NCI-H1092 (cell line): ENCODE data around the gene PPM1L.
"Not testable (repeated sequence)": the region's sequence is repeated elsewhere in the genome, so short reads cannot be mapped to it uniquely, and the experiment has no call there.

ENCODE experiments used
- DNase-seq: peaks from one replicate; lab custom pipeline; 2025; lab: John Stamatoyannopoulos, UW

The PPM1L gene

DNA sequence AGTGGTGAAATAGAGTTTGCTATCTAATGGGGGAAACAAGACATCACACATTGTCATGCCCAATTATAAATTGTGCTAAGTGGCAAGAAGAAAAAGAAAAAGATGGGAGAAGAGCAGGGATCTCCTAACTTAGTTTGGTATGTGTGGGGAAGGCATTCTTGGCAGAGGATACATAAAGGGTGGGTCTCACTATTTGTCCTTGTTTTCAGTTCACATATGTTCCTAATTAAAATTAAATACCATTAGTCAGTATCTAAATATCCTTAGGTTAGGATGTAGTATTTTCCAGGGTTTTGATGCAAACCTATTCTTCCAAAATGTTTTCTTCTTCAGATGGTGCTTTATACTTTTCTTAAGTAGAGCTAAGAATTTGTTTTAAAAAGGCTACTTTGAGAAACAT, 175.4 kb downstream of the PPM1L start:
- no peak for DNase-seq

DNA sequence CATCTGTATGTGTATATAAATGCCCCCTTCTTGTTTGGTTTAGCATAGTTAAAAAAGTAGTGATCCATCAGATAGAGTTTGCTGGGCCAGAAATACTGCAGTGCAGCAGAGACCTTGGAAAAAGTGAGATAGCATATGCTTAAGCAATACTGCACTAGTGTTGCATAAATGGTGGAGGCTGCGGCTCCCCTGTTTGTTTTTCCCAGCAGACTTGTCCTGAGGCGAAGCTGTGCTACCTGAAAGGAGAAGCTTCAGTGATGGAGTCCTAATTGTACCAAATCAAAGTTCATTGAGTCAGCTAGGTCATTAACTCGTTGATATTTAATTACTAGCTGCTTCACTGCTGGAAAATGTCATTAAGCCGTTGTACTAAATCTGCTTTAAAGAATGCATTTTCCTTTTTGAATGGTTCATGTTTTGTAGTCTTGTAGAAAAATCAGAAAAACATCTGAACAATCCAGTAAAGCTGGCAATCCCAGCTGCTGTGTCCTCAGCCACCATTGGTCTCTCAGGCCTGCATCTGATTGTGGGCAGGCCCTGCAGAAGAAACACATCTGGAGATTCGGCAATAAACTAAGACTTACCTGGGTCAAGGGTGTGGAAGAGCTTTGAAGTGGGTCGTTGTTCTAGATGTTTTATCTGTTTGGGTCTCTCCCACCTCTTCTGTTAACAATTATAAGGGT, 179.5 kb downstream of the PPM1L start:
- DNase-seq, result no peak

DNA sequence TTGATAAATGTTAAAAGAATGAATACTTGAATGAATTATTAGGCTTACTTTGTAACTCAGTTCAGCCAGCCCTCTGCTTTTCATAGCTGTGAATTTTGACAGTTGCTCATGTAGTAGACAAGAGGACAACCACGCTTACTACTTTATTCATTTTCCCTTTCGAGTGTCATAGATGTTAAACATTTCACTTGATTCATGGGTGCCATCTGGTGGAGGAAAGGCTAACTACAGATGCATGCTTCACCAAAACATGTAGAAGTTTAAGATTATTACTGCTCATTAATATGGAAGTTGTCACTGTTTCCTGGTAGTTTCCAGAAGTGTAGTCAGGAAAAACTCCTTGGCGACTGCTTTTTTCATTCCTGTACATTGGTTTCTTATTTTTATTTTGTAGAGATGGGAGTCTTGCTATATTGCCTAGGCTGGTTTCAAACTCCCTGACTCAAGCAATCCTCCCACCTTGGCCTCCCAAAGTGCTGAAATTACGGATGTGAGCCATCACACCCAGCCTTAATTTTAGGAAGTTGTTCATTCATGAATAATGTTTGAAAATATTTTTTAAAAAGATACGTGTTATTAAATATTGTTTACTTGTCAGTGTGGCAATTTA, 186.0 kb downstream of the PPM1L start:
- no peak for DNase-seq

DNA sequence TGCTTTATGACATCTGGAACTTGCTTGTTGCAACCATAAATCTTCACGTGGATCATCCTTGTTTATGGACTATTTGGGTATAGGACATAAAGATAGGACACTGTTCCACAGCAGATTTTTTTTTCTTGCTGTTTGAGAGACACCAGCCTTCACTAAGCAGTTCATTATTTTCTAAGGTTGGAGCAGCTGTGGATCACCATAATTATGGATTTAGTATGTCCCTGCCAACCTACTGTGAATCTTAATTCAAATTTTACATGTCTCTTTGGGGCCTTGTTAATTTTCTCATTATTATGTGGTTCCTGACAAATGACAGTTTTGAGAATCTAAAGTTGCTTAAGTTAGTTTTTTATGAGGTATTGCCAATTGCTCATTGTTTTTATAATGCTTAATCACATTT, 188.0 kb downstream of the PPM1L start:
- DNase-seq, result no peak

DNA sequence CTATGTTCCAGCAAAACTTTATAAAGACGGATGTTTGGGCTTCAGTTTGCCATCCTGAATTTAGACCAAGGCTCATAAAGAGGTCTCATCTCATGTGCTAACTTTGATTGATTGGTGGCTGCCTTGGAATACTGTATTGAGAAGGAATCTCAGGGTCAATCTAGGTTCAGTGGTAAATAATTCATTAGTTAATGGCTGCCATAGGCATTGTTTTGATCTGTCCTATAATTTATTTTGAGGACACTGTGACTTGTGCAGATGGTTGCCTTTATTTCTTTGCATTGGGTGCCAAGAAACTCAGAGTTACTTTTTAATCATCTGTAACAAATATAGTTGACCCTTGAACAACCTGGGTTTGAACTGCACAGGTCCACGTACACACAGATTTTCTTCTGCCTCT, 189.3 kb downstream of the PPM1L start:
- DNase-seq, result no peak

DNA sequence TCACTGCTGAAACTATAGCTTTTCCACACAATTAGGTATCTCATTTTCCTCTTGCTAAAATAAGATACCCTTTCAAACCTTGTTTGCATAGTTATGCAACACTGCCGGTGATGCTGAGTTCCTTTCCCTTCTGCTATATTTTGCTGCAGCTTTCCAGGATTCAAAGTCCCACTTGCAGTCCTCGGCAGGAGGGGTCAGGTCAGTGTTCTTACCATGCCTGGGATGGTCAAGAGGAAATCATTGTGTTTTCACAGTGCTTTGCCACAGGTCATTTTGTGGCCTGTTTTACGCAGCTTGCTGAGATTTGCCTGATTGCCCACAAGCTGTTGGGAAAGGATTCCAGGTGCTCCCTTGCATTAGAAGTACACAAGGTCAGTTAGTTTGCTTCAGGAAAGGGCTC, 192.2 kb downstream of the PPM1L start:
- no peak for DNase-seq

DNA sequence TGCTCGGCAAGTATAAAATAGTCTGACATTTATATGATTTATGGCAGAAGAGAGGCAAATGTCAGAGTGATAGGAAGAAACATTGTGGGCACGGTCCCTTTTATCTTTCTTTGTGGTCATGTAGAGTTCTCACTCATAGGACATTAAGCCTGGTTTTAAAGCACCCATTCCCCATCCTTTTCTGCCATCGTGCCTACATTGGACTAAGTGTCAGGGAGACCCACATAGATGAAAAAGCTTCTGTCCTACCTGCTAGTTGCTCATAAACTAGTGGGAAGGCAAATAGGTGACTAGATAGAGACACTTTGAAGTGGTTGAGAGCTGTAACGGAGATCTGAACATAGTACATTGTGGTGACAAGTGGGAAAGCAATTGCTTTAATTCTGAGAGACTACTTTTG, 193.4 kb downstream of the PPM1L start:
- no peak for DNase-seq

DNA sequence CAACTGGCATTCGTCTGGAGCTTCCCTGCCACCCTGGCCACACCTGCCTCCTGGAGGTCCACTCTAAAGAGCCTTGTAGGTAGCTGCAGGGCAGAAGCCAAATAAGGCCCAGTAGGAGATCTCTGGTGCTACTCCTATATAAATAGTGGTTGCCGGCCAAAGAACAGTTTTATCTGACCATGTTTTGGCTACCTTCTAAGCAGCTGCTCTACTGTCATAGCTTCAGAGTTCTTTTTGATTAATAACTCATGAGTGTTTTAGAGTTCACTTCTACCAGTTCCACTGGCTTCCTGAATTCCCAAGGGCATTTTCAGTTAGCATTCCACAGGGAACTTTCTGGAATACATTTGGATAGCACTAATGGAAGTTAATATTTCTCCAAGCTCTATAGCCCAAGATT, 194.5 kb downstream of the PPM1L start:
- DNase-seq, result no peak

DNA sequence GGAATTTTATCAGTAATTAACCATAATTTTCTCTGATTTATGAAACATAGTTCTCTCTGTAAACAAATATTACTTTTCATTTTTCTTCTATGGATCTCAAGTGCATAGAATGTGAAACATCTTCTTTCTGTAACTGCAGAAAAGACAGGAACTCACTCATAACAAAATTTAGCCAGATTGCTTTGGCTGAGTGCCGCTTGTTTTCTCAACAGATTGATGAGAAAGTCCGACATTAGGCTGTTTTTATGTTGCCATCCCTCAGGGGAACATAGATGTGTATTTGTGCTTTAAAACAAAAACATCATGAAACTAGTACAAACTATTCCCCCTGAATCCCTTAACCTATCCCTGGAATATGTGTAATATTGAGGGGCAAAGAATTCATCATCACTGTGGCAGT, 194.9 kb downstream of the PPM1L start:
- DNase-seq, result no peak

DNA sequence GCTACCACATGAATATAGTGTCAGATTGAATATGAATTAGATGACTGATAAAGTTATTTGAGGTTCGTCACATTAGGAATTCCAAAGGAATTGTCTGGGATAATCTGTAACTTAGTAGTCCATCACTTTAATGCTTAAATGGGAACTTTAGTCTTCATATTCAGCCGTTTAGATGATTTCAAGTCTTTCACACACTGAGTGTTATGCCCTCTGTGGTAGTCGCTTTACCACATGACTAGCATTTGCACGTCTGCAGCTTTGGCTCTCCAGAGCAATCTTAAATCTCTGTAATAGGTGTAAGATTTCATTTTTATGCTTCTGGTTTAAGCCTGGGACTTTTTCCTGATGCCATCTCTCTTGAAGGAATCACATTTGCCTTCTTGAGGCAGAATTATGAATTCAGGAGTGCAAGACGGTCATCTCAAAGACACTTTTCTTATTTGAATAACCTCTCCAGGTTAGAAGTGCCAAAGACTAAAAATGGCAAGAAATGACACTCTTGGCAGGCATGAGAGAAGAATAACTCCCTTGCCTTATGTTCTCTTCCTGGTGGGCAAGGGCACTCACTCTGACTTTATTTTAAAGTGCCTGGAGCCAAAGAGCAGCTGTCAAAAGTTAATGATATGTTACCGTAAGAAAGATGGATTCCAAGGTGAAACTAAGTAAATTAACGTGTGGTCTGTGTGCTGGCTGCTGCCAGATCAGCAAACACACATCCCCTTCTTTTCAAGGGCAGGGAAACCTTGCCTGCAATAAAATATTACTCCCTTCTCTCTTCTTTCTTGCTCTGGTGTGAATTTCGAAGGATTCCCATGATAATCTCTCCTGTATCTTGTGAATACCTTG, 195.8 kb downstream of the PPM1L start:
- DNase-seq, result no peak

DNA sequence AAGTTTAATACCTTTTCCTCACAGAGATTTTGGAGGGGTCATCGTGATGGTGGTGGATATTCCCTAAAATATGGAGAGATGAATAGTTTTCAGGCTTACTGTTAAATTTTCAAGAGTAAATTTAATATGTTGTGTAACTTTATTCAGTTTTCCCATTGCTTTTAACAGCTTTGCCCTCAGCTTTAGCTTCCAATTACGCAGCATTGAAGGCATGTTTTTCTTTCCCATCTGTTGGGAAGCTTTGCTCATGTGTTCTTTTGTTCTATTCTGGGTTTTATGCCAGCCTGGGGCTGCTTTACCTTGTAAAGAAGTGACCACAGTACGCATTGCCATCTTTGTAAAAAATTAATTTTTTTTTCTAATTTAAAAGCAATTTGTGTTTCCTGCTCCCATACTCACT, 197.7 kb downstream of the PPM1L start:
- DNase-seq, result no peak

DNA sequence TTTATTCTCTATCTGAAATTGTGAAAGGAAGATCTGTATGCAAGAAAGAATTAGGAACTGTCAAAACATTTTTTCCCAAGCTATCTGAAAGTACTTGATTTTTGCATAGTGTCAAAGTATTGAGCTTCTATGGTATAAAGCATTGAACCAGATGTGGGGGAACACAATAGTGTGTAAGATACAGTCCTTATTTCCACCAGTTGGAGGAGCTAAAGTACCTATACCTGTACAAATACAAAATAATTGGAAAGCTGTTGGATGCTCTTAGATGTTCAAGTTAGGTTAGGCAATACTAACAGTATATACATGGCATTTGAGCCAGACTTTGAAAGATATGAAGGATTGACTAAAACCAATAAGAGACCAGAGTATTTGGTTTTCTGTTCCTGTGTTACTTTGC, 200.8 kb downstream of the PPM1L start:
- no peak for DNase-seq

DNA sequence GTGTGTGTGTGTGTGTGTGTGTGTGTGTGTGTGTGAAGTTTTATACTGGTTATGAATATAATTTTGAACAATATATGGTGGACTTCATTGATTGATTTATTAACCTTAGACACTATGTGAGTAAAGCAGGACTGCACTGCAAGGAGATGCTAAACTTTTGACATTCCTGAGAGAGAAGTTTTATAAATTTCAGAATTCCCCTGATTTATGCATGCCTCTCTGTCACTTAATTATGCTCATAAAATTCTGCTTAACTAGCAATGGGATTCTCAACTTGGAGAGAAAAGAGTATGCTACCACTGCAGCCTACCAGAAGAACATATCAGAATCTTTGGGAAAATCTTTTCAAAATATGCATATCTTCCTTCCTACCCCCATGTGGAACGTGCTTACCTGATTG, 204.5 kb downstream of the PPM1L start:
- DNase-seq, result no peak

DNA sequence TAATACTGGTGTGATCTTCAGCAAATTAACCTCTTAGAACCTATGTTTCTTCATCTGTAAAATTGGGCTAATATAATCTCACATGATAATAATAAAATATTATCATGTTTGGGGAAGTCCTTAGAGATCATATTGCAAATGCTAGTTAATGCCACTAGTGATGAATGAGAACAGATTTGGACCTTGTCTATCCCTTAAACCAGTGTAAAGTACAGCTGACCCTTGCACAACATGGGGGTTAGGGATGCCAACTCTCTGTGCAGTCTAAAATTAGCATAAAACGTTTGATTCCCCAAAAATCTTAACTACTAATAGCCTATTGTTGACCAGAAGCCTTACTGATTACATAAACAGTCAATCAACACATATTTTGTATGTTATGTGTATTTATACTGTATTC, 207.9 kb downstream of the PPM1L start:
- DNase-seq, result no peak

DNA sequence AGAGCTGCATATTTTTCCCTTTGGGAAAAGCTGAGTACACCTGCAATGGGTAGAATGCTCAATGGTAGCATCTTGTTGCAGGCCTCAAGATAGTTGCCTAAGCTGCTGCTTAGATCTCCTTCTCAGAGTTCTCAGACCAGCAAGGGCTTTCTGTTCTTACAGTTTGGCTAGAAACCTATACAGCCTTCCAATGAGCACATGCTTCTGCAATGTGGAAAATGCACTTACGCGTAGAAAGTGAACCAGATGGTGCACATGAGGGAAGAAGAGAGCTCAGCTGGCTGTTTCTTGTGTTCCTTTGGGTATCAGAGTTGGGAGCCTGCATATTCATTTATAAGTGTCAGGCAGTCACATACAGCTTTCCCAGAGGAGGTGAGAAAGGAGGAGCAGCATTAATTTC, 212.7 kb downstream of the PPM1L start:
- no peak for DNase-seq

DNA sequence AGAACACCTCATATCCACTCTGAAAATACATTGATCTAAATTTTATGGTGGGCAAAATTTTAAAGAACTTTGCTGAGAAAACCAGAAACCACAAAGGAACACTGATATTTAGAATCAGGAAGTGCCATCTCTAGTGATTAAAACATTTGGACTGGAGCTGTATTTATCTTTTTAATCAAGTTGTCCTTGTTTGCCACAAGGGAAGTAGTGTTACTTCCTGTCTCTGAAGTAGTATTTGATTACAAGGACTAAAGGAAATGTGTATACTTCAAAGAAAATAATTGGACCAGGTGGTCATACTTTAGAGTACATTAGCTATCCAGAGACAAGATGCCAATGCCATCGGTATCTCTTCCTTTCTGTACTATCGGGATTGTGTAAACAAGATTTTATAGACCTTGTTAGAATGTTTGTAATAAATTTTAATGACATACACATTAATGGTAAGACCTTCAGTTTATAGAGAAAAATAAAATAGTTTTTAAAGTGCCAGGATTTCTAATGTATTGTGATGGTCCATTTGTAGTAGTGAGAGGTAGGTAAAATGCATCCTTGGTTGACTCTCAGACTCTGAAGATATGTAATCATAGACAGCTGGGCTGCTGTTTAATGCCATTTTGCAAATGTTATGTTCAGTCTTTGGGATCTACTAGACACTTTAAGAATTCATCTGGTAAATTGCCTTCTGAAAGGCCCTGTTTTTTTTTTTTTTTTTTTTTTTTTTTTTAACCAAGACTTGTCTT, 217.2 kb downstream of the PPM1L start:
- DNase-seq, result no peak

DNA sequence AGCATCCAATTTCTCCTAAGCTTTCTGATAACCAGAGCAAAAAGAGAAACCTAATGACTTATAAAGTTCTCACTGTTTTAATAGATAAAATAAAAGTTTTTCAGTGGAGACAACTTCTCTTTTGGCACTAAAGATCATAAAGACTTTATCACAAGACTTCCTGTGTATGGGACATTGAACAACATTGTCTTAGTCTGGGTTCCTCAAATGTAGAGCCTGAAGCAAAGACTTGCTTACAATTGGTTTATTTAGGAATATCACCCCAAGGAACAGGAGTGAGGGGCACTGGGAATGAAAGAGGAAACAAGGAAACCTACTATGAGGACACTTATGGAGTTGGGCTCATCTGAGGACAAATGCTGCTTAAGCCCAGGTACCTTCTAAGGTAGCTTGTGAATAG, 221.7 kb downstream of the PPM1L start:
- DNase-seq, result no peak

DNA sequence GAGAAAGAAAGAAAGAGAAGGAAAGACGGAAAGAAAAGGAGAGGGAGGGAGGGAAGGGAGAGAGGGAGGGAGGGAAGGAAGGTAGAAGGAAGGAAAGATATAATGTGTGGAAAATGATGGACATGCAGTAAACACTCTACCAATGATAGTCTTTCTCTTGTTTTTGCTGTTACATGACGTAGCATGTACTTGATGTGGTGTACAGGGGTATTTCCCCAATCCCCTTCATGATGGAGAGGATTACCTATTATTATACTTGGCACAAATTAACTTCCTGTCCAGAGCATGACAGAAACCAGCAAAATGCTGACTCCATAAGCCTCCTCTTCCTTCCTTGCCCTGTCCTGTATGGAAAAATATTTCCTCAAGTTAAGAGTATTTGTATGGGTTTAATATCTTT, 224.7 kb downstream of the PPM1L start:
- DNase-seq, result no peak

DNA sequence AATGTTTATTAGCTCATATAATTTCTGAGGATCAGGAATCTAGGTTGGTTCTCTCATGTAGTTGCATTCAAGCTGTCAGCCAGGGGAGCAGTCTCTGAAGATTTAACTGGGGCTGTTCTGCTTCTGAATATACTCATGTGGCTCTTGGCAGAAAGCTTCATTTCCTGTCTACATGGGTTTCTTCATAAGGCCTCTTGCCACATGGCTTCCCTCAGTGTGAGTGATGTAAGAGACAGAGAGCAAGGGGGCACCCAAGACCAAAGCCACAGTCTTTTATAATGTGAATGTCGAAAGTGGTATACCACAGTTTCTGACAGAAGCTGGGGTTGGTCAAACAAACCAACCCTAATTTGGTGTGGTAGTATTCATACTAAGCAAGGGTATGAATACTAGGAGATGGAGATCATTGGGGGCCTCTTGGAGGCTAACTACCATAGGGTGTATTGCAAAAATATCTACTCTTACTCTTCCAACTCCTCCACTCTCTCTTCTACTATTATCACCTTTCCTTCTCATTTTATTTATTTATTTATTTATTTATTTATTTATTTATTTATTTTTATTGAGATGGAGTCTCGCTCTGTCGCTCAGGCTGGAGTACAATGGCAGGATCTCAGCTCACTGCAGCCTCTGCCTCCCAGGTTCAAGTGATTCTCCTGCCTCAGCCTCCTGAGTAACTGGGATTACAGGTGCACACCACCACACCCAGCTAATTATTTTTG, 225.3 kb downstream of the PPM1L start:
- no peak for DNase-seq

DNA sequence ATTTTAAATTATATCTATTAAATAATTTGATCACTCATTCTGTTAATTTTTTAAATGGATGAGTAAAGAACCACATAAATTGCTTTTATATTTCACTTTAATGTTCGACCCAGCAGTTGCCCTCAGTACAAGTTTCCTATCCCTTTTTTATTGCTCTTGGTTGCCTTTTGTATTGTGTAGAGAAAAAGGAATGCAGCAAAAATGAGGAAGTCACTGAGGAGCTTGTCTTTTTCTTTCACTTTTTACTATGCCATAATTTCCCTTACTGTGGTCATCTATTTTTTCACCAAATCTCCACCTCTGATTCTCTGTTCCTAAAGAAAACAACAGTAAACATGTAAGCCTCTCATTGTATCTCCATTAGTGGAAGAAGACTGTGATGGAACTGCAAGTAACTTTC, 226.5 kb downstream of the PPM1L start:
- DNase-seq, result no peak

DNA sequence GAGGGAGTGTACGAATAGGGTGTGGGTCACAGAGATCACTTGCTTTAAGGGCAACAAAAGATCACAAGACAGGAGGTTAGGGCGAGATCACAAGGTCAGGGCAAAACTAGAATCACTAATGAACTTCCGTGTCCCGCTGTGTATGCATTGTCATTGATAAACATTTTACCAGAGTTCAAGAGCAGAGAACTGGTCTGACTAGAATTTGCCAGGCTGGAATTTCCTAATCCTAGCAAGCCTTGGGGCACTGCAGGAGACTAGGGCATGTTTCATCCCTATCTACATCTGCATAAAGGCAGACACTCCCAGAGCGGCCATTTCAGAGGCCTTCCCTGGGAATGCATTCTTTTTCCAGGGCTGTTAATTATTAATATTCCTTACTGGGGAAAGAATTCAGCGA, 227.9 kb downstream of the PPM1L start:
- not testable (repeated sequence) for DNase-seq

DNA sequence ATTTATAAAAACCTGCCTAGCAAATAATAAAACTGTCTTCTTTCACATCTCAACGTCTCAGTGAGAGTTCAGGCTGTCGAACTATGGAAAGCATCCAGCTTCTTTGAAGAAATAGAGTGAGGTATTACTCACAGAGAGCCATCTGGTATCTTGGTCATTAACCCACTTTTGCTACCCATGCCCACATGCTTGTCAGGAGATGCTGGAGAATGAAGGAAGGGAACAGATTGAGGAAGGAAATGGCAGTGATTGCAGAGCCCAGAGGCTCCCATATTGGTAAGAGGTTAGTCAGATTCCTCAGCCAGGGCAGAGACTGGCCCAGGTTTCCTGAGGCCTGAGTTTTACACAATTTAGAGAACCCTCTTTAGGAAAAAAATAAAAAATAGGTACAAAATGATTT, 230.0 kb downstream of the PPM1L start:
- DNase-seq, result no peak
